Measurements from ENCODE around the gene ACAD8. TPM values are rescaled to one million over a fixed set of nuclear protein-coding genes. Genes with fewer than 3 reads are reported as not detected.

ACAD8 gene
- total RNA-seq, 1 donor from 2014 or later: 37.6 TPM

GRCh38 chr11:134240592-134240991 is 12.8 kb upstream of the ACAD8 start:
- Mint-ChIP-seq H3K36me3 (ENCODE audit: insufficient read depth) (peaks cover 19% of the 10 kb centered on the region), H3K27me3 (no peaks in the 10 kb centered on the region), H3K9me3 (ENCODE audit: low read depth) (no peaks in the 10 kb centered on the region), H3K4me3 (ENCODE audit: low read depth) (no peak overlapping the region), H3K4me1 (ENCODE audit: low read depth) (no peaks in the 10 kb centered on the region), H3K27ac (no peak overlapping the region)
- DNase-seq (ENCODE audit: low spot score, unreplicated experiment): no peak
- no peak for TF ChIP-seq CTCF (IDR thresholded peaks at IDR 0.05; ENCODE audit: unreplicated experiment)

- no peaks in the 10 kb centered on the region for H3K4me1 Mint-ChIP-seq (ENCODE audit: low read depth)
- no peak overlapping the region for H3K4me3 Mint-ChIP-seq (ENCODE audit: low read depth)
- peaks cover 16% of the 10 kb centered on the region for H3K36me3 Mint-ChIP-seq (ENCODE audit: insufficient read depth)
- no peak for DNase-seq (ENCODE audit: low spot score, unreplicated experiment)
- no peak overlapping the region for H3K27ac Mint-ChIP-seq
- H3K27me3 Mint-ChIP-seq: no peaks in the 10 kb centered on the region
- TF ChIP-seq CTCF (IDR thresholded peaks at IDR 0.05; ENCODE audit: unreplicated experiment): no peak
- H3K9me3 Mint-ChIP-seq (ENCODE audit: low read depth): no peaks in the 10 kb centered on the region
Observed at GRCh38 chr11:134242376-134242775, 11.0 kb upstream of the ACAD8 start.

GRCh38 chr11:134243913-134244312 is 9.5 kb upstream of the ACAD8 start:
- TF ChIP-seq CTCF (IDR thresholded peaks at IDR 0.05; ENCODE audit: unreplicated experiment): no peak
- DNase-seq (ENCODE audit: low spot score, unreplicated experiment): no peak
- no peaks in the 10 kb centered on the region for H3K27me3 Mint-ChIP-seq
- no peak overlapping the region for H3K4me3 Mint-ChIP-seq (ENCODE audit: low read depth)
- H3K9me3 Mint-ChIP-seq (ENCODE audit: low read depth): no peaks in the 10 kb centered on the region
- no peak overlapping the region for H3K27ac Mint-ChIP-seq
- peaks cover 19% of the 10 kb centered on the region for H3K36me3 Mint-ChIP-seq (ENCODE audit: insufficient read depth)
- no peaks in the 10 kb centered on the region for H3K4me1 Mint-ChIP-seq (ENCODE audit: low read depth)

- no peaks in the 10 kb centered on the region for H3K9me3 Mint-ChIP-seq (ENCODE audit: low read depth)
- peak overlapping the region; percentile 31 for H3K27ac Mint-ChIP-seq
- peaks cover 21% of the 10 kb centered on the region for H3K36me3 Mint-ChIP-seq (ENCODE audit: insufficient read depth)
- H3K27me3 Mint-ChIP-seq: no peaks in the 10 kb centered on the region
- H3K4me3 Mint-ChIP-seq (ENCODE audit: low read depth): no peak overlapping the region
- TF ChIP-seq CTCF (IDR thresholded peaks at IDR 0.05; ENCODE audit: unreplicated experiment): peak; percentile 55
- DNase-seq (ENCODE audit: low spot score, unreplicated experiment): no peak
- H3K4me1 Mint-ChIP-seq (ENCODE audit: low read depth): no peaks in the 10 kb centered on the region
Observed at GRCh38 chr11:134244593-134244992, 8.8 kb upstream of the ACAD8 start.

GRCh38 chr11:134245434-134245833 is 7.9 kb upstream of the ACAD8 start:
- no peak for DNase-seq (ENCODE audit: low spot score, unreplicated experiment)
- Mint-ChIP-seq H3K27ac (no peak overlapping the region), H3K36me3 (ENCODE audit: insufficient read depth) (peaks cover 19% of the 10 kb centered on the region), H3K4me1 (ENCODE audit: low read depth) (no peaks in the 10 kb centered on the region), H3K27me3 (no peaks in the 10 kb centered on the region), H3K9me3 (ENCODE audit: low read depth) (no peaks in the 10 kb centered on the region), H3K4me3 (ENCODE audit: low read depth) (no peak overlapping the region)
- no peak for TF ChIP-seq CTCF (IDR thresholded peaks at IDR 0.05; ENCODE audit: unreplicated experiment)

Data from progenitor cell of endocrine pancreas (in vitro differentiated cells).